Fibroblast of the aortic adventitia (primary cell): ENCODE data around the gene SKAP1. TPM values are rescaled to one million over a fixed set of nuclear protein-coding genes. Genes with fewer than 3 reads are reported as not detected.

Experiments
- DNase-seq: peaks from one replicate; pipeline ENCODE4 v3.0.0-alpha.2; 2010; ENCODE audit warnings: low read depth
- H3K4me3 ChIP-seq: 2 replicates; pipeline ENCODE4 v1.5.1; 2011; ENCODE audit warnings: low read depth, mild to moderate bottlenecking, control low read depth, low read length, moderate library complexity
- CTCF ChIP-seq: IDR thresholded peaks from 2 replicates; pipeline ENCODE4 v1.5.1; 2011; ENCODE audit warnings: mild to moderate bottlenecking, low read length, control low read depth, inconsistent platforms; ENCODE audit not compliant: insufficient read depth
- total RNA-seq: library from RNA; depleted of rRNA; stranded (reverse); fragments of >200 nt; gene quantifications from 2 replicates; pipeline ENCODE4 v1.2.3, GENCODE V29; 2012; ENCODE audit warnings: low replicate concordance

The SKAP1 gene
- total RNA-seq, 1 donor, result not detected

DNA sequence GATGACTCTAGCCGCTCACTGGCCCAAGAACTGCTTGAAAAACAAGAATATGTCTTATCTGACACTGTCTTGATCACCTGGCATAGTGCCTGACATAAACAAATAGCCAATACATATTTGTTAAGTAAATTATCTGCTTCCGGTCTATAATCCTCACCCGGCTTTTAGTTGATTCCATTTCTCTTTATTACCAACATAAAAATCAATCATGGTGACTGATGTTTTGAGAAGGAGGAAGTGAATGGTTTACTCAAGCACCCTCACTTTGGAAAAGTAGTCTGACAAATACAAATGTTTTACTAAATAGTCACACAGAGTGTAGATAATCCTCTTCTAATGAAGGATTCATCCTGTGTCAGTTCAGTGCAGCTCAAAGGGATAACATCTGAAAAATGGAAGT, 47.0 kb downstream of the SKAP1 start:
- DNase-seq, result no peak
- H3K4me3 ChIP-seq, result no peak overlapping the region
- no peak for TF ChIP-seq CTCF

DNA sequence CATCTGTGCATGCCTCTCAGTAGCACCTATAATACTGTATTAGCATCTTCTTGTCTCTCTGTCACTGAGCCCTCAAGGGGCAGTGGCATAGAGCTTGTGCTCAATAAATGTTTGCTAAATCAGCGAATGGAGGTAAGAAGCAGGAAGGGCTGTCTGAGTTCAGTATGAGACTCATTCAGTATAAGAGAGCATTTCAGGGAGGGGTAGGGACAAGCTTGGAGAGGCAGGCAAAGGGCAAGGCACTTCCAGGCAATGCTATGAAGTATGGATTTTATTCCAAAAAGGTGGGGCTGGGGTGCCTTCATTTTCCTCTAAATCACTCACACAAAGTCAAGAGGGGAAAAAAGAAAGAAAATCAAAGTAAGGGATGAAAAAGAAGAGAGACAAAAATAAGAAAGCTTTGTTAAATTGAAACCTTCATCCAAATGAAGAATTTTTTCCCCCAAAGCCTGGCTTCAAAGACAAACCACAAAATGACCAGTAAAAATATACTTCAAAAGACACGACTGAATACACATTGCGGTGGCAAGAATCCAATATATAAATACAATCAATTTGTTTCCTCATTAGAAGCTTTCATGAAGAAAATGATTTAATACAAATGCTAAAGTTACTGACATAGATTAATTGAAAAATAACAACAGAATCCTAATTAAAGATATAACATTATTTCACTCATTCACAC, 51.2 kb downstream of the SKAP1 start:
- no peak for DNase-seq
- H3K4me3 ChIP-seq, result no peak overlapping the region
- no peak for TF ChIP-seq CTCF

DNA sequence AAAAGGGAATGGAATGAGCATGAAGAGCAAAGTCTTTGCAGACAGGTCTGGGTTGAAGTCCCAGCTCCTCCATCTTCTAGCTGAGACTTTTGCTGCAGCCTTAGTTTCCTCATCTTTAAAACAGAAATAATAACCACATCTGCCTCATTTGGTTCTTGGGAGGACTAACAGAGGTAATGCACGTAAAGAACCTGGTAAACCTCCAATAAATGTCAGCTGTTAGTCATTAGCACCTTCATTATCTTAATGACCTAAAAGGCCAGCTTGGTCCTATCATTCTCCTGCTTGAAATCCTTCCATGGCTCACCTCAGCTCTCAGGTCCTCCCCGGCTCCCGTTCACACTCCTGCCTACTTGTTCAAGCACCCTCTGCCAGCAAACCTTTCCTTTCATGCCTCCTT, 51.8 kb downstream of the SKAP1 start:
- no peak for TF ChIP-seq CTCF
- DNase-seq, result no peak
- H3K4me3 ChIP-seq, result no peak overlapping the region

GRCh38 chr17:48376682-48377325, 53.2 kb downstream of the SKAP1 start:
- H3K4me3 ChIP-seq, result no peak overlapping the region
- TF ChIP-seq CTCF, result no peak
- no peak for DNase-seq

DNA sequence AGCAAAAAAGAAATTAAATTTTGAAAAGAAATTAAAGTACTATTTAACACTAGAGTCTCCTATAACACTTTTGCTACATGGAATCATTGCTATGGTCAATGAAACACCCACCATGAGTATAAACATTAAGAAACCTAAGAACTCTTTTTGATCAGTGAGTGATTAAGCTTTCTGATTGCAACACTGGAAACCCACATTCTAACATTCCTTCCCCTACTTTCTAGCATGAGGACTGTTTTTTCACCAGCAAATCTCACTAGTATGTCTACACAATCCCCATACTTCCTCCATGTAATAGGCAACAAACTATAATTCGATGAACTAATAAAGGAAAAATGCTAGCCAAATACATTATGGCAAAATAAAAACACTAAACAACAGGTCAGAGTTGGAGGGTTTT, 54.7 kb downstream of the SKAP1 start:
- peak; percentile 22 for DNase-seq

GRCh38 chr17:48374650-48375230, 55.3 kb downstream of the SKAP1 start:
- no peak overlapping the region for H3K4me3 ChIP-seq
- peak; percentile 28 for TF ChIP-seq CTCF
- DNase-seq, result no peak

More for the DNA sequence above, 54.7 kb downstream of the SKAP1 start:
- TF ChIP-seq CTCF, result no peak
- H3K4me3 ChIP-seq, result no peak overlapping the region
